Prostate gland (tissue), 2 donors: Measurements from ENCODE around the gene CFD.

Source experiments
- POLR2AphosphoS5 ChIP-seq: sonication (generic); formaldehyde crosslinking; IDR thresholded peaks from one replicate; pipeline ENCODE4 v1.6.1; 2017; ENCODE audit warnings: antibody characterized with exemption
- TF ChIP-seq, protein P1 (sequence below), 4 experiments: fragments of 200-600 bp in 2 of 4; fragments of 450-650 bp in 2 of 4; sonication (generic) in 2 of 4; IDR thresholded peaks; 1 replicate in 3 of 4; 2 replicates in 1 of 4; pipeline ENCODE4 v1.5.1; 2016 to 2019; ENCODE audit warnings: antibody characterized with exemption in 4 of 4, mild to moderate bottlenecking in 2 of 4, moderate library complexity in 2 of 4

- TF ChIP-seq, protein P1, sequence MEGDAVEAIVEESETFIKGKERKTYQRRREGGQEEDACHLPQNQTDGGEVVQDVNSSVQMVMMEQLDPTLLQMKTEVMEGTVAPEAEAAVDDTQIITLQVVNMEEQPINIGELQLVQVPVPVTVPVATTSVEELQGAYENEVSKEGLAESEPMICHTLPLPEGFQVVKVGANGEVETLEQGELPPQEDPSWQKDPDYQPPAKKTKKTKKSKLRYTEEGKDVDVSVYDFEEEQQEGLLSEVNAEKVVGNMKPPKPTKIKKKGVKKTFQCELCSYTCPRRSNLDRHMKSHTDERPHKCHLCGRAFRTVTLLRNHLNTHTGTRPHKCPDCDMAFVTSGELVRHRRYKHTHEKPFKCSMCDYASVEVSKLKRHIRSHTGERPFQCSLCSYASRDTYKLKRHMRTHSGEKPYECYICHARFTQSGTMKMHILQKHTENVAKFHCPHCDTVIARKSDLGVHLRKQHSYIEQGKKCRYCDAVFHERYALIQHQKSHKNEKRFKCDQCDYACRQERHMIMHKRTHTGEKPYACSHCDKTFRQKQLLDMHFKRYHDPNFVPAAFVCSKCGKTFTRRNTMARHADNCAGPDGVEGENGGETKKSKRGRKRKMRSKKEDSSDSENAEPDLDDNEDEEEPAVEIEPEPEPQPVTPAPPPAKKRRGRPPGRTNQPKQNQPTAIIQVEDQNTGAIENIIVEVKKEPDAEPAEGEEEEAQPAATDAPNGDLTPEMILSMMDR (IDR thresholded peaks at IDR 0.05): no peak
- TF ChIP-seq POLR2AphosphoS5: no peak
Measured at GRCh38 chr19:896999-897398, 37.5 kb downstream of the CFD start.
